Measurements from ENCODE around the gene VWA3A. TPM values are rescaled to one million over a fixed set of nuclear protein-coding genes. Genes with fewer than 3 reads are reported as not detected.

The VWA3A gene
- total RNA-seq, 1 donor from 2014 or later = 0.27 TPM

DNA sequence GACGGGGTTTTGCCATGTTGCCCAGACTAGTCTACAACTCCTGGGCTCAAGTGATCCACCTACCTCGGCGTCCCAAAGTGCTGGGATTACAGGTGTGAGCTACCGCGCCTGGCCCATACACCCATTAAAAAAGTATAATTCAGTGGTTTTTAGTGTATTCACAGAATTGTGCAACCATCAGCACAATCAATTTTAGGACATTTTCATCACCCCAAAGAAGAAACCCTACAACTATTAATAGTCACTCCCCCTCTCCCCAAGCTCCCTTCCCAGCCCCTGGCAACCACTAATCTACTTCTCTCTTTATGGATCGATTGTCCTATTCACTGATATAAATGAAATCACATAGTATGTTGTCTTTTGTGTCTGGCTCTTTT lies 109.9 kb downstream of the VWA3A start:
- no peak overlapping the region for H3K4me3 Mint-ChIP-seq (ENCODE audit: unreplicated experiment)
- H3K27ac Mint-ChIP-seq (ENCODE audit: unreplicated experiment) = no peak overlapping the region
- peaks cover 27% of the 10 kb centered on the region for H3K4me1 Mint-ChIP-seq (ENCODE audit: unreplicated experiment)
- DNase-seq (ENCODE audit: extremely low spot score, unreplicated experiment) = no peak
- no peak for TF ChIP-seq CTCF (IDR thresholded peaks at IDR 0.05)
- H3K36me3 Mint-ChIP-seq (ENCODE audit: unreplicated experiment) = no peaks in the 10 kb centered on the region
- H3K27me3 Mint-ChIP-seq (ENCODE audit: unreplicated experiment) = no peaks in the 10 kb centered on the region
- no peaks in the 10 kb centered on the region for H3K9me3 Mint-ChIP-seq (ENCODE audit: unreplicated experiment)

DNA sequence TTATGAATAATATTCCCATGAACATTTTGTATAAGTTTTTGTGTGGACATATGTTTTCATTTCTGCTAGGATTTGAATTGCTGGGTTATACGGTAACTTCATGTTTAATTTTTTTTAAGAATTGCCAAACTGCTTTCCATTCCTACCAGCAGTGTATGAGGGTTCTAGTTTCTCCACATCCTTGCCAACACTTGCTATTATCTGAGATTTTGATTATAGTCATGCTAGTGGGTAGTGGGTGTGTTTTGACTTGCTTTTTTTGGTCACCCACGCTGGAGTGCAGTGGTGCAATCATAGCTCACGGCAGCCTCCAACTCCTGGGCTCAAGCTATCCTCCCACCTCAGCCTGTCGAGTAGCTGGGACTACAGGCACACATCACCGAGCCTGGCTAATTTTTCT lies 110.8 kb downstream of the VWA3A start:
- DNase-seq (ENCODE audit: extremely low spot score, unreplicated experiment) = no peak
- Mint-ChIP-seq H3K36me3 (ENCODE audit: unreplicated experiment) (no peaks in the 10 kb centered on the region), H3K4me1 (ENCODE audit: unreplicated experiment) (peaks cover 36% of the 10 kb centered on the region), H3K9me3 (ENCODE audit: unreplicated experiment) (no peaks in the 10 kb centered on the region), H3K27ac (ENCODE audit: unreplicated experiment) (no peak overlapping the region), H3K27me3 (ENCODE audit: unreplicated experiment) (no peaks in the 10 kb centered on the region), H3K4me3 (ENCODE audit: unreplicated experiment) (no peak overlapping the region)
- TF ChIP-seq CTCF (IDR thresholded peaks at IDR 0.05) = no peak

DNA sequence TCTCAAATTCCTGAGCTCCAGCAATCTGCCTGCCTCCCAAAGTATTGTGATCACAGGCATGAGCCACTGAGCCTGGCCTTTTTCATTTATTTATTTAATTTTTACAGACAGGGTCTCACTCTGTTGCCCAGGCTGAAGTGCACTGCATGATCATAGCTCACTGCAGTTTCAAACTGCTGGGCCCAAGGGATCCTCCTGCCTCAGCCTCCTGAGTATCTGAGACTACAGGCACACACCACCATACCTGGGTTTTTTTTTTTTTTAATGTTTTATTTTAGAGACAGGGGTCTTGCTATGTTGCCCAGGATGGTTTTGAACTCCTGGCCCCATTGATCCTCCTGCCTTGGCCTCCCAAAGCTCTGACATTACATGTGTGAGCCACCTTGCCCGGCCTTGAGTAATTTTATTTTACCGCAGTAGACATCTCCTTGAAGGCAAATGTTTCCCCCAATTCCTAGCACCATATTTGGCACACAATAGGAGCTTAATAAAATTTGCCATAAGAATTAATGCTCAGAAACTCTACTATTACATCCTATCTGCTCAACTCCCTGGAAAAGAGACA lies 111.8 kb downstream of the VWA3A start:
- H3K9me3 Mint-ChIP-seq (ENCODE audit: unreplicated experiment) = no peaks in the 10 kb centered on the region
- H3K27me3 Mint-ChIP-seq (ENCODE audit: unreplicated experiment) = no peaks in the 10 kb centered on the region
- H3K4me3 Mint-ChIP-seq (ENCODE audit: unreplicated experiment) = no peak overlapping the region
- peaks cover 36% of the 10 kb centered on the region for H3K4me1 Mint-ChIP-seq (ENCODE audit: unreplicated experiment)
- H3K36me3 Mint-ChIP-seq (ENCODE audit: unreplicated experiment) = no peaks in the 10 kb centered on the region
- TF ChIP-seq CTCF (IDR thresholded peaks at IDR 0.05) = no peak
- peak overlapping the region; percentile 8 for H3K27ac Mint-ChIP-seq (ENCODE audit: unreplicated experiment)
- no peak for DNase-seq (ENCODE audit: extremely low spot score, unreplicated experiment)

DNA sequence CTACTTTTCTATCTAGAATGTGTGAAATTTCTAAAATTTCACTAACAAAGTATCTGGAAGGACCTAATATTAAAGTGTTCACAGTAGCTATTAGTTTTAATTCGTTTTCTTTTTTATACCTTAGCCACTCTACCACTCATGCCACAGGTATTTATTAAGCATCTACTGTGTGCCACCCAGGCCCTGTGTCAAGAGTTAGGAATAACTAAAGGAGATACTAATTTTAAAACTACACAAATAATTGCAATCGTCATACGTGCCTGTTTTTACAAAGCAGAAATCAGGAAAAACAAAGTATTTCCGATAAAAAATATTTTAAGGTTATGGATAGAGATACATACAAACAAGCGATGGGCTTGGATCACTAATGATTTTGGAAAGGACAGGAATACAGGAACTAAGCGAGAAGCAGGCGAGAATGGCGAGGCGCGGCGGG lies 113.3 kb downstream of the VWA3A start:
- Mint-ChIP-seq H3K27ac (ENCODE audit: unreplicated experiment) (peak overlapping the region; percentile 95), H3K36me3 (ENCODE audit: unreplicated experiment) (no peaks in the 10 kb centered on the region), H3K4me3 (ENCODE audit: unreplicated experiment) (peak overlapping the region; percentile 91), H3K4me1 (ENCODE audit: unreplicated experiment) (peaks cover 39% of the 10 kb centered on the region), H3K27me3 (ENCODE audit: unreplicated experiment) (no peaks in the 10 kb centered on the region), H3K9me3 (ENCODE audit: unreplicated experiment) (no peaks in the 10 kb centered on the region)
- no peak for DNase-seq (ENCODE audit: extremely low spot score, unreplicated experiment)
- TF ChIP-seq CTCF (IDR thresholded peaks at IDR 0.05) = no peak

DNA sequence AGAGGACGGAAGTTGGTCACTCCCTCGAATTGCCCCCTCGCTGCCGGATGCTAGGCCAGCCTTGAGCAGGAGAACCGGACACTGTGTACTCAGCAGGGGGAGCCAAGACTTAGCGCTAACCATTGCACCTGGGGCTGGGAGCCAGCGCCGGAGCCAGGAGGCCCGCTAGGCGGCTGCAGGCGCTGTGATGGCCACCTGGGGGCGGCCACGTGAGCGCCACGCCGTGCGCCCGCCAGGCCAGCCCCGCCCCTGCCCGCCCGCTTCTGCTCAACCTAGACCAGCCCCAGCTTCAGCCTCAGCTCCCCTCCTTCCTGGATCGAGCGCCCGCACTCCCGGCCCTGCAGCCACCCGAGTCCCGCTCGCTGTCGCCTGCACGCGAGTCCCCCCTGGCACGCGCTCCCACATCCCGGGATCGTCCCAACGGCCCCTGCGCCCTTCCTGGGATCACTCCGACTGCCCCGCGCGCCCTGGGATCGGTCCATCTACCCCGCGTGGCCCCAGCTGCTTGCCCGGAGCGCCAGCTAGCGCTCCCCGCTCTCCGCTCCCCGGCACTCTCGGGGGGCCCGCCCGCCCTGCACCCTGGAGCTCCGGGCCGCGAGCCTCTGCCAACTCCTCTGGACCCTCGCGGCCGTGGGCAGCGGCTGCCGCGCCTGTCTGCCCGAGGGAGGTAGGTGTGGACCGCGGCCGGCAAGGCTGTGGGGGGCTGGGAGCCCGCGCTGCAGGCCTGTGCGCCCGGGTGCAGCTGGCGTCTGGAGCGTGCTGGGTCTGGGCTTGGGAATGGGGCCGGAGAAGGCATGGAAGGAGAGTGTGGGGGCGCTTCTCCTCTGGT lies 113.9 kb downstream of the VWA3A start, which contains the start of gene EEF2K:
Gene EEF2K, plus strand, starts transcription at position 266 of the 829 bp plus-strand sequence. CDS start 19,452 bp downstream, outside the sequence.
- peak within 1 kb of the TSS; percentile 95 for H3K27ac Mint-ChIP-seq (ENCODE audit: unreplicated experiment)
- TF ChIP-seq CTCF (IDR thresholded peaks at IDR 0.05) = peak; percentile 76

More for the DNA sequence above, 113.9 kb downstream of the VWA3A start, which contains the start of gene EEF2K:
- no peaks in the 10 kb centered on the region for H3K9me3 Mint-ChIP-seq (ENCODE audit: unreplicated experiment)
- no peaks in the 10 kb centered on the region for H3K27me3 Mint-ChIP-seq (ENCODE audit: unreplicated experiment)
- peak within 1 kb of the TSS; percentile 91 for H3K4me3 Mint-ChIP-seq (ENCODE audit: unreplicated experiment)
- DNase-seq (ENCODE audit: extremely low spot score, unreplicated experiment) = peak; percentile 96
- H3K4me1 Mint-ChIP-seq (ENCODE audit: unreplicated experiment) = peaks cover 37% of the 10 kb centered on the region
- no peaks in the 10 kb centered on the region for H3K36me3 Mint-ChIP-seq (ENCODE audit: unreplicated experiment)
